ENCODE data around the gene AKR1E2.

DNA sequence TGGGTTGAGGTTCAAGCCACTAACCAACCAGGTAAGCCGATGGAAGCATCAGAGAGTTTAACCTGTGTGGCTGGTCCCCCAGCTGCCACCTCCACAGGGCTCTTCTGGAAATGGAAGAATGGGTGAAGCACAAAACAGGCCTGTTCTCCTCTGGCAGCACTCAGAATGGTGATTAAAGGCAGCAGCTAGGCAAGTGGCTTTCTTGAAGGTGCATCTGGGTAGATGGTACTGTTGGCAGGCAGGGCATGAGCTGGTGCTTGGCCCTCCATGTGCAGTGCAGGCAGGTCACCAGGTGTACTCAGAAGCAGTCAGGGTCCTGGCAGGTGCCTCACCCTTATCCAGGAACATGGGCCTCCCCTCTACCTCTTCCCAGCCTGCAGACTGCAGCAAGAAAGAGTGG lies 11.5 kb downstream of the AKR1E2 start:
- TF ChIP-seq CTCF (IDR thresholded peaks at IDR 0.05; ENCODE audit: low read depth, low read length, poor library complexity, severe bottlenecking): no peak
- TF ChIP-seq EZH2phosphoT487 (IDR thresholded peaks at IDR 0.05; ENCODE audit: borderline replicate concordance, low read length): no peak
